RWPE1 (cell line): ENCODE results near the gene TMEM30B.
A peak's percentile ranks its signal among the peaks of the same experiment; 100 is the strongest.
"Not testable (repeated sequence)": the region's sequence is repeated elsewhere in the genome, so short reads cannot be mapped to it uniquely, and the experiment has no call there.

Experiments used
- CTCF ChIA-PET: fragments of 350-600 bp; sonication (Branson Sonifier 250); formaldehyde crosslinking; extraction: SDS; loops from one replicate; lab custom pipeline; 2021; lab: Yijun Ruan, JAX
- POLR2A ChIA-PET: fragments of 400-600 bp; formaldehyde crosslinking; extraction: SDS; loops from one replicate; lab custom pipeline; 2020; ENCODE audit warnings: antibody characterized with exemption; ENCODE audit not compliant: low non-redundant PET; lab: Yijun Ruan, JAX
- DNase-seq: peaks from one replicate; pipeline ENCODE4 v3.0.0; 2012; ENCODE audit warnings: low spot score
- H3K27ac ChIP-seq: fragments of 450-650 bp; 2 replicates; pipeline ENCODE4 v1.5.1; 2017
- TF ChIP-seq, protein P1 (sequence below): fragments of 450-650 bp; conservative IDR thresholded peaks from 2 replicates; pipeline ENCODE4 v1.5.1; 2017; ENCODE audit warnings: low read depth, mild to moderate bottlenecking

The TMEM30B gene

GRCh38 chr14:61320806-61321384 is 39.8 kb upstream of the TMEM30B start:
- TF ChIP-seq, protein P1, sequence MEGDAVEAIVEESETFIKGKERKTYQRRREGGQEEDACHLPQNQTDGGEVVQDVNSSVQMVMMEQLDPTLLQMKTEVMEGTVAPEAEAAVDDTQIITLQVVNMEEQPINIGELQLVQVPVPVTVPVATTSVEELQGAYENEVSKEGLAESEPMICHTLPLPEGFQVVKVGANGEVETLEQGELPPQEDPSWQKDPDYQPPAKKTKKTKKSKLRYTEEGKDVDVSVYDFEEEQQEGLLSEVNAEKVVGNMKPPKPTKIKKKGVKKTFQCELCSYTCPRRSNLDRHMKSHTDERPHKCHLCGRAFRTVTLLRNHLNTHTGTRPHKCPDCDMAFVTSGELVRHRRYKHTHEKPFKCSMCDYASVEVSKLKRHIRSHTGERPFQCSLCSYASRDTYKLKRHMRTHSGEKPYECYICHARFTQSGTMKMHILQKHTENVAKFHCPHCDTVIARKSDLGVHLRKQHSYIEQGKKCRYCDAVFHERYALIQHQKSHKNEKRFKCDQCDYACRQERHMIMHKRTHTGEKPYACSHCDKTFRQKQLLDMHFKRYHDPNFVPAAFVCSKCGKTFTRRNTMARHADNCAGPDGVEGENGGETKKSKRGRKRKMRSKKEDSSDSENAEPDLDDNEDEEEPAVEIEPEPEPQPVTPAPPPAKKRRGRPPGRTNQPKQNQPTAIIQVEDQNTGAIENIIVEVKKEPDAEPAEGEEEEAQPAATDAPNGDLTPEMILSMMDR: no peak
- POLR2A ChIA-PET: interaction anchor here (0.7 kb wide), 1 partner anchor 45 kb away, joined by 3 read pairs; no protein-coding TSS in a partner anchor
- peak overlapping the region; percentile 92 for H3K27ac ChIP-seq
- CTCF ChIA-PET: interaction anchor here (0.6 to 0.7 kb wide), 2 partner anchors 61 to 135 kb away, joined by 3 to 8 read pairs; no protein-coding TSS in a partner anchor
- DNase-seq: no peak

- H3K27ac ChIP-seq, DNase-seq, CTCF ChIA-PET: not testable (repeated sequence)
- POLR2A ChIA-PET: interaction anchor here (0.6 kb wide), 1 partner anchor 39 kb away, joined by 3 read pairs; no protein-coding TSS in a partner anchor
Measured at GRCh38 chr14:61320170-61320569, 39.0 kb upstream of the TMEM30B start.

- DNase-seq: no peak
- H3K27ac ChIP-seq: no peak overlapping the region
- POLR2A ChIA-PET: interaction anchor here (0.6 kb wide), 1 partner anchor 39 kb away, joined by 3 read pairs; no protein-coding TSS in a partner anchor
- TF ChIP-seq, protein P1: no peak
- CTCF ChIA-PET: no interaction called here
Measured at GRCh38 chr14:61319706-61320105, 38.6 kb upstream of the TMEM30B start.

- CTCF ChIA-PET: no interaction called here
- POLR2A ChIA-PET: no interaction called here
- no peak overlapping the region for H3K27ac ChIP-seq
- TF ChIP-seq, protein P1: no peak
- no peak for DNase-seq
Measured at GRCh38 chr14:61319086-61319485, 37.9 kb upstream of the TMEM30B start.

- ChIA-PET CTCF (interaction anchor here (0.7 to 0.8 kb wide), 3 partner anchors 19 to 522 kb away, joined by 3 read pairs; no protein-coding TSS in a partner anchor), POLR2A (no interaction called here)
- DNase-seq: no peak
- TF ChIP-seq, protein P1: no peak
- H3K27ac ChIP-seq: no peak overlapping the region
Measured at GRCh38 chr14:61315313-61315712, 34.2 kb upstream of the TMEM30B start.

DNA sequence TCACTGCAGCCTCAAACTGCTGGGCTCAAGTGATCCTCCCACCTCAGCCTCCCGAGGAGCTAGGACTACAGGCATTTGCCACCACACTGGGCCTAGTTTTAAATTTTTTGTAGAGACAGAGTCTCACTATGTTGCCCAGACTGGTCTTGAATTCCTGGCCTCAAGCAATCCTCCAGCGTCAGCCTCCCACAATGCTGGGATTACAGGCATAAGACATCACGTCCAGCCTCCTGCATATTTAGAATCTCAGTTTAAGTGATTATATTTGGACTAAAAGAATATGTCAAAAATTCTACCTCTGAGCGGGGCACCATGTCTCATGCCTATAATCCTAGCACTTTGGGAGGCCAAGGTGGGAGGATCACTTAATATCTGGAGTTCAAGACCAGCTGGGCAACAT is 27.6 kb upstream of the TMEM30B start:
- POLR2A ChIA-PET, DNase-seq, H3K27ac ChIP-seq: not testable (repeated sequence)
- CTCF ChIA-PET: interaction anchor here (0.6 kb wide), 1 partner anchor 20 kb away, joined by 5 read pairs; no protein-coding TSS in a partner anchor

GRCh38 chr14:61308198-61308597 is 27.1 kb upstream of the TMEM30B start:
- DNase-seq: no peak
- POLR2A ChIA-PET: no interaction called here
- CTCF ChIA-PET: no interaction called here
- TF ChIP-seq, protein P1: no peak
- no peak overlapping the region for H3K27ac ChIP-seq
